GM18951 (cell line): ENCODE results near the gene SPATA13.

Experiments
- POLR2A ChIP-seq: IDR thresholded peaks from 4 replicates; pipeline ENCODE4 v1.6.1; 2011; ENCODE audit warnings: mild to moderate bottlenecking; ENCODE audit not compliant: insufficient read length, insufficient read depth; ENCODE audit errors: extremely low read depth
- in situ Hi-C: fragments of 300-500 bp; cut with MboI; formaldehyde crosslinking; loops from one replicate; pipeline ENCODE4 v1.12.0; 2022; ENCODE audit warnings: low sequenced_read_pairs, mixed read lengths, inconsistent platforms; ENCODE audit not compliant: unreplicated experiment

Gene SPATA13

DNA sequence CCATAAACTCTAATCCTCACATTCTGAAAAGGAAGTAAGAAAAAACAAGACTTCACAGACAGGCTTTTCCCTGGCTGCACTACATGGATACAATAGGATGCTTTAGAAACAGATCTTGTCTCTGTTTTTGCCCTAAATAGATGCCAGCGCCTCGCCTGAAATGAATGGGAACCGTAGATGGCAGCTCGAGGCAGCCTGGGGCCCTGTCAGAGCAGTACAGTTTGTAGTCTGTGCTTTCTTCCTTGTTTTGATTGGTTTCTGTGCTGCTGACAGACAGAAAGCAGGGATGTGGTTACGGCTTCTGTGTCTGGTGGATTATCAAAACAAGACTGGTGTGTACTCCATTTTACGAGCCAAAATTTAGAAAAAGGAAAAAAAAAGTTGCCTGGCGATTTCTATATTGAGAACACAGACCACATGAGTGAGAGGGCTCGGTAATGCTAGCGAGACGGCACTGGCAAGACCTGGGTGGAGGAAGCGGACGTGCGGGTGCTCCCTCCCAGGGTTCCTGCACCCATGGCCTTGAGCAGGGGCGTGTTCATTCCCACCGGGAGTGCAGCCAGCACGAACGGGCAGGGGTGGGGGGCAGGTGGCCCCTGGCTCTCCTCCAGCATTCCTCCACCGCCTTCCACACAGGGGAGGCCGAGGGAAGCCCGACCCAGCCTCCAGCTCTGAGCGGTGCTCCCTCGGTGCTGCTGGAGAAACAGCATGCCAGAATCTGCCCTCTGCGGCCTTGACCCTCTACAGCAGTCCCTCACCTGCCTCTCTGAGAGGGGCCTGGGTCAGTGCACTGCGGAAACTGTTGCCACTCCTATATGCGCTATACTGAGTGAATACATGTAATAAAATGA, 111.3 kb downstream of the SPATA13 start:
- in situ Hi-C loops = no loop called here
- peak; percentile 52 for TF ChIP-seq POLR2A

DNA sequence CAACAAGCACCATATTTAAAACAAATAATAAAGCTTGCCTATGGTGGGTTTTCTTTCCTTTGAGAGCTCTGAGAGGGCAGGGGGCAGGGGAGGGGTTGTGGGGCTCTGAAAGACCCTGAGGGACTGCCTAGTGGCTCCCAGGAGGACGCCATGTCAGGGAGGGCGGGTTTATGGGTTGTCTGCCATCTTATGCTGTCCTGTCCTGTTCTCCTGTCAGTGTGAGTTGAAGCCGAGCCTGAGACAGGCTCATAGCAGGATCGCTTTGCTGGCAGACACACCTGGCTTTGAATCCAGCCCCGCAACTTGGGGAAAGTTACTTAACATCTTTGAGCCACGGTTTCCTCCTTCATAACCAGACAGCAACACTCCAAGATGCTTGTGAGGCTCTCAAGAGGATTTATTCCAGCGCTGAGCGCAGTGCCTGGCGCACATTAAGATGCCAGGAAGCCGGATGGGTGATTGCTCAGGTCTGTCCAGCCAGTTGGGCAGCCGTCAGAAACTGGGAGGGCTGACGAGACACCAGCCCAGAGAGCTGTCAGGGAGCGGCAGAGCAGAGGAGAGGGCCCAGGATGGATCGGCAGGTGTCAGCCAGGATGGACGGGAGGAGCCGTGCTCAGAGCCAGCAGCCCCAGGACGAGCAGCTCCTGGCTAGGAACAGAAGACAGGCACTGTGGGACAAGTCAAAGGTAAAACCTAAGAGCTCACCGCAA, 112.1 kb downstream of the SPATA13 start:
- in situ Hi-C loops = no loop called here
- no peak for TF ChIP-seq POLR2A

DNA sequence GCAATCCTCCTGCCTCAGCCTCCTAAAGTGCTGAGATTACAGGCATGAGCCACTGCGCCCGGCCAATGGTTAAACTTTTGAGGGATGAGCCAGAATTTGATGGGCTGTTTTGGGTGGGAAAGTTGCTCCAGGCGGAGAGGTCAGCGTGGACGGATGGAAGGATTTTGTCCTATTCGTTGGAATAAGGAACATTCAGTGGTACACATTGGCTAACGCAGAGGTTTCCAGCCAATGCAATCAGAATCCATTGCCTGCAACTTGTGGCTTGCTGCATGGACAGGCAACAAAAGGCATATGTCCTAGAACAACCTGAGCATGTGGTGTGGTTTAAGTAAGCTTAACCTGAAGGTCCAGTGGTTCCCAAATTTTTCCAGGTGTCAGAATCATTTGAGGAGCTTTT, 113.4 kb downstream of the SPATA13 start:
- in situ Hi-C loops = no loop called here
- TF ChIP-seq POLR2A = no peak

DNA sequence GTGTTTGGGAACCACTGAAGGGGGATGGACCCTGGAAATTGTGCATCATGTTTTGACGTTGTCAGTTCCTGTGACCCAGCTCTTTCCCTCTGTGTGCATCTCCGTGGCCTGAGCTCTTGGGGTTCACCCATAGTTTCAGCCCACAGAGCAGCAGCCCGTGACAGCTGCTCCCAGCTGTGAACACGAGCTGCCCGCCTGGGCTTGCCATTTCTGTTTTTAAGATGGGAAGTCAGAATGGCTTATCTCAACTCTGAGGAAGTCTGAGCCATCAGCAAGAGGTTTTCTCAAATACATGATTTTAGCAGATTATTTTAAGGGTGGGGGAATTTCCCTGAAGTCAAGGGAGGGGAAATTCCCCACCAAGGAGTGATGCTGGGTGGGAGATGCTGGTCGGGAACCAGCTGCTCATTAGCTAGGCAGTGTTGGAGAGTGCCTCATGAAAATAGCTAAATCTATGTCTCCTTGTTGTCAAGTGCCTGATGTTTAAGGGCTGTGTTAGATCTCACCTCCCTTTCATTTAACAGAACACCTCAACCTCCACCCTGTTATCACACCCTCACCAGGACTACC, 114.0 kb downstream of the SPATA13 start:
- in situ Hi-C loops = no loop called here
- peak; percentile 15 for TF ChIP-seq POLR2A

DNA sequence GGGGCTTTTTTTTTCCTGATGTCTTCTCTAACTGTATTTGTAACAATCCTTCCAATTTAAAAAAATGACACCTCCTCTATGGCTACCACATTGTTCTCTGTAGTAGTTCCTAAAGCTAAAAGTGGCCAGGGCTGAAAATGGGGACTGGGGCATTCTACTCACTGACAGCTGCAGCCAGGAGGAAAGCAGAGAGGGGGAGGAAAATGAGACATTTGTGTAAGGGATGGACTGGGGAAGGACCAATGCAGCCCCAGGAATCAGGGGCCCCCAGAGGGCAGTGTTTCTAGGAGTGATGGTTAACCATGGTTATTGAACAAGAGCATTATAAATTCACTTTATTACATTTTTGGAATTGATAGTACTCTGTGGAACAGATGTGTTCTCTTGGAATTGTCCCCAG, 114.5 kb downstream of the SPATA13 start:
- no peak for TF ChIP-seq POLR2A
- in situ Hi-C loops = no loop called here

DNA sequence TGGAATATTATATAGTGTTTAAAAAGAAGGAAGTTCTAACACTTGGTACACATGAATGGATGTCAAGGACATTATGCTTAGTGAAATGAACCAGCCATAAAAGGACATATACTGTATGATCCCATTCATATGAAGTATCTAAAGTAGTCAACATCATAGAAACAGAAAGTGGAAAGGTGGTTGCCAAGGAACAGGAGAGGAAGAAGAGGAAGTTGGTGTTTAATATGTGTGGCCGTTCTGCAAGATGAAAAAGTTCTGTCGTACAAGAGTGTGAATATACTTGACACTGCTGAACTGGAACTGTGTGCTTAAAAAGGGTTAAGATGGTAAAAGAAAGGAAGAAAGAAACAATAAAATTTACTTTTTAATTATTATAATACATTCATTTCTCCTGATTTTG, 115.8 kb downstream of the SPATA13 start:
- in situ Hi-C loops = no loop called here

DNA sequence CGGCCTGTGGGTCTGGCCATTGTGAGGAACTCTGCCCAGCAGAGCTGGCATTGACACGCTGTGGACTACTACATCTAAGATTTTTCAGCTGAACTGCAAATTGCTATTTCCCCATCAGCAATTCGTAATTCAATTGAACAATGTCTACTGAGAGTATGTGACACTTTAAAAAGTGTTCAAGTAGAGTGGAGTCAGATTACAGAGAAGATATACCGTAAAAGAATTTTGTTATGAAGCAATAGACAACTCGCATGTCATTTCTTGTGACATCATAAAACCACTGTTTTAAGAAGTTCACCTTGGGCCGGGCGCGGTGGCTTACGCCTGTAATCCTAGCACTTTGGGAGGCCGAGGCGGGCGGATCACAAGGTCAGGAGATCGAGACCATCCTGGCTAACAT, 116.3 kb downstream of the SPATA13 start:
- TF ChIP-seq POLR2A = no peak
- in situ Hi-C loops = no loop called here

More for the DNA sequence above, 115.8 kb downstream of the SPATA13 start:
- no peak for TF ChIP-seq POLR2A

DNA sequence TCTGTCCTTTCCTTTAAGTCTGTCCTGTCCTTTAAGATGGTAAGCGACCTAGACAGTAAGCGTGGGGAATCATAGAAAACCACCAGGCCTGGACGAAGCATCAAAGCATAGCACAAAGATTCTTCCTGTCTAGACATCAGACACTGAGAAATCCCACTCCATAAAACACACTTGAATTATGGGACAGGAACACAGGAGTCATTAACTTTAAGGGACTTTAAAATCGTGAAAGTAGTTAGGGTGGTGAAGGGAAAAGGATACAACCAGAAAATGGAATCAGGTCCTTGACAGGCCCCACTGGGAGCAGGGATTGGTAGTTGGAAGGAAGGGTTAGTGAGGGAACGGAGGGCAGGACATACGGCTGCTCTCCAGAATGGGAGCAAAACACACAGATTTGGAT, 117.2 kb downstream of the SPATA13 start:
- in situ Hi-C loops = no loop called here
- TF ChIP-seq POLR2A = no peak

DNA sequence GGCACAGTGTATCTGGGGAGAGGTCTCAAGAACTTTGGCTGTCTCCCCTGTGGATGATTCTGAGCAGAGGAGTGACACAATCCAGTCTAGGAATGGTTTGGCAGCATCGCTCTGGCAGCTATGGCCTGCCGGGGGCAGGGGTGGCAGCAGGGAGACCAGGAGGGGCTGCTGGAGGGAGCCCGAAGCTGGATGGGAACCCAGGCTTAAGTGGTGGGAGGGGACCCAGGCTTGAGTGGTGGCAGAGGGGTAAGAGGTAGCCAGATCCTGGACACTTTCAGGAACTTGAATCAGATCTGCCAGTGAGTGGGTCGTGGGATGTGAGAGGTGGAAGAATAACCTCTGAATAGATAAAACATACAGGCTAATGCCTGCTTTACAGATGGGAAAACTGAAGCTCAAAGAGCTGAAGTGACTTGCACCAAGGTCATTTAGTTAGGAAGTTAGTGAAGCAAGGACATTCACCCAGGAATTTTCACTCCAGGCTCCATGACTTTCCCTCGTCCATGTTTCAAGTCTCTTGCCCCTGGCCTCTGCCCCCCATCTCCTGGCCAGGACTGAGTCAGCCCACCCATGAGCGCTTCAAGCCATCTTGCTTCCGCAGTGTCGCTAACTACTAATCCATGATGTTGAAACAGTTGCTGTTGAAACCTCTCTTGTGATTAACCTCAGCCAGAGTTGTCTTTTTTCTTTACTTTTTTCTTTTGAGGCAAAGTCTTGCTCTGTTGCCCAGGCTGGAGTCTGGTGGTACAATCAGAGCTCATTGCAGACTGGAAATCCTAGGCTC, 119.0 kb downstream of the SPATA13 start:
- TF ChIP-seq POLR2A = no peak
- in situ Hi-C loops = no loop called here

DNA sequence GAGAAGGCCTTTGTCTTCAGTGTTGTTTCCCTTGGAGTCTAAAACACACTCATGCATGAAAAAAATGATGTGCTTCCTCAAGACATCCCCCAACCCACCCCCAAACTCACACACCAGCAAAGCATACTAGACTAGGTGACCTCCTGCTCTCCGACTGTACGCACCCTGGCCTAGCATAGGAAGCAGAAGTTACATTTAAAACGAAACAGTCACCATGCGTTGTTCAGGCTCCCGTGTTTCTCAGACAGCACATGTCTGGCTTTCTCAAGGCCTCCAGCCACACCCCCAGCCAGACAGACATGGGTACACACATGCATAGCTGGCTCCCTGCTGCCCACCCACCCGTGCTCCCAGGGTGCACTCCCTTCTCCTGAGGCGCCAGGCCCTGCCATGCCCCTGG, 120.2 kb downstream of the SPATA13 start:
- in situ Hi-C loops = no loop called here
- no peak for TF ChIP-seq POLR2A

DNA sequence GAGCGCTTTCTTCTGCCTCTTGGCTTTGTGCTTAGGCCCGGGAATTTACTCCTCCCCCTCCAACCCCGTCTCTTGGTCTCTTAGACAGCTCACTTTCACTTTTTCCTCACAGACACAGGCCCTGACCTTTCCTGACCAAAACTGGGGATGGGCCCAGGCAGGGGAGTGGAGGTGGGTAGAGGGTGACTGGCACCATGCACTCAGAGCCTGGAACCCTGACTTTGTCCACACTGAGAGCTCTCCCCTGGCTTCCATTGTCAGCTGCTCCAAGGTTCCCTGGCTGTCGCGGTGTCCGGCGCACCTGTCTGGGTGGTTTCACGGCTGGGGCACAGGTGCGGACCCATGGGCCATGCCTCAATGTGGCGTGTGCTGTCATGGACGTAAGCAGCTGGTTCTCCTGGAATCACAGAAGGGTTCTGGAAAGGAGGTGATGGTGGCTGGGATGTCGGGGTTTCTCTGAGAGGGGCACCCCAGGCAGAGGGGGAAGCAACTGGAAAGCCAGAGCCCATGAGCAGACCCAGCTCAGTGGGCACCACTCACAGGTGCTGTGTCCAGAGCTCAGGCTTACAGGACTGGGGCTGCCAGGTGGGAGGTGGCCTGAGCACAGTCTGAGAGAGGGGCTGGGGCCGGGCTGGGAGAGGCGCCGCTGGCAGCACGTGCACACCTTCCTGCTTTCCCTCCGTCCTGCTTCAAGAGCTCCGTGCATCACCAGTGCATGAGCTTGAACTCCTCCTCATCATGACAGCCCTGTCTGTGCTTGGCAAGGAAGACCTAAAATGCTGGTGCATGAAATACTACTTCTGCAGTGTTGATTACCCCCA, 120.9 kb downstream of the SPATA13 start:
- in situ Hi-C loops = no loop called here
- no peak for TF ChIP-seq POLR2A

DNA sequence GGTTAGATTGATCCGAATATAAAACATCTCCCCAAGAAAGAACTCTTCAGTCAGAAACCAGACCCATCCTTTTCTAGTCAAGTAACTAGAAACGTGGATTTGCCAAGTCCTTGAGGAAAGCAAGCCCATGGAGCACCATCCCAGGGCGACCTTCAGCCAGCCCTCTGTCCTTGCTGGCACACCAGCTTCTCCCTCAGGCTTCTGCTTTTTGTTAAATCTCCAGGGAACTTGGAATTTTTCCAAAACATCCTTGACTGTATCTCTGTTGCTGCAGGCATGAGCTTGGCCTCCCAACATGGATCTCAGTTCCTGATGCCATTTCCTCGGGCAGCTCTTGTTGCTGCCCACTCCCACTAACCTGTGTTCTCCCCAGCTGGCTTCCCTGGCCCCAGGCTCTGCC, 121.7 kb downstream of the SPATA13 start:
- TF ChIP-seq POLR2A = no peak
- in situ Hi-C loops = no loop called here
